ENCODE data around the gene CDC73. TPM values are rescaled to one million over a fixed set of nuclear protein-coding genes. Genes with fewer than 3 reads are reported as not detected.
"Not testable (repeated sequence)": the region's sequence is repeated elsewhere in the genome, so short reads cannot be mapped to it uniquely, and the experiment has no call there.

Gene CDC73
- total RNA-seq, 1 donor from 2014 or later: 71.1 TPM

- Mint-ChIP-seq H3K9me3 (peaks cover 32% of the 10 kb centered on the region), H3K27me3 (ENCODE audit: low read depth) (no peaks in the 10 kb centered on the region), H3K27ac (peak overlapping the region; percentile 57), H3K4me1 (peaks cover 5% of the 10 kb centered on the region), H3K36me3 (peaks cover 52% of the 10 kb centered on the region), H3K4me3 (no peak overlapping the region)
- DNase-seq (ENCODE audit: low spot score in 2 of 2, unreplicated experiment in 2 of 2): no peak
- no peak for TF ChIP-seq CTCF (IDR thresholded peaks at IDR 0.05; ENCODE audit: unreplicated experiment)
Measured at GRCh38 chr1:193222056-193222615, 100.3 kb downstream of the CDC73 start.

GRCh38 chr1:193229136-193229535, 107.3 kb downstream of the CDC73 start:
- Mint-ChIP-seq H3K27ac (no peak overlapping the region), H3K27me3 (ENCODE audit: low read depth) (no peaks in the 10 kb centered on the region), H3K4me1 (no peaks in the 10 kb centered on the region), H3K4me3 (no peak overlapping the region), H3K9me3 (peaks cover 25% of the 10 kb centered on the region), H3K36me3 (peaks cover 42% of the 10 kb centered on the region)
- TF ChIP-seq CTCF (IDR thresholded peaks at IDR 0.05; ENCODE audit: unreplicated experiment): no peak
- no peak for DNase-seq (ENCODE audit: low spot score in 2 of 2, unreplicated experiment in 2 of 2)

GRCh38 chr1:193231146-193231545, 109.3 kb downstream of the CDC73 start:
- not testable (repeated sequence) for H3K27me3 Mint-ChIP-seq (ENCODE audit: low read depth); H3K4me3 Mint-ChIP-seq

GRCh38 chr1:193234530-193234929, 112.7 kb downstream of the CDC73 start:
- DNase-seq (ENCODE audit: low spot score in 2 of 2, unreplicated experiment in 2 of 2): no peak
- no peaks in the 10 kb centered on the region for H3K4me1 Mint-ChIP-seq
- H3K27ac Mint-ChIP-seq: no peak overlapping the region
- H3K27me3 Mint-ChIP-seq (ENCODE audit: low read depth): no peaks in the 10 kb centered on the region
- no peak for TF ChIP-seq CTCF (IDR thresholded peaks at IDR 0.05; ENCODE audit: unreplicated experiment)
- peaks cover 44% of the 10 kb centered on the region for H3K36me3 Mint-ChIP-seq
- H3K9me3 Mint-ChIP-seq: peaks cover 3% of the 10 kb centered on the region
- H3K4me3 Mint-ChIP-seq: no peak overlapping the region

More at GRCh38 chr1:193231146-193231545, 109.3 kb downstream of the CDC73 start:
- not testable (repeated sequence) for H3K4me1 Mint-ChIP-seq; DNase-seq (ENCODE audit: low spot score in 2 of 2, unreplicated experiment in 2 of 2)
- Mint-ChIP-seq H3K9me3 (peaks cover 14% of the 10 kb centered on the region), H3K36me3 (peaks cover 38% of the 10 kb centered on the region), H3K27ac (peak overlapping the region; percentile 9)

GRCh38 chr1:193237381-193237978, 115.6 kb downstream of the CDC73 start:
- Mint-ChIP-seq H3K27me3 (ENCODE audit: low read depth) (no peaks in the 10 kb centered on the region), H3K9me3 (peaks cover 8% of the 10 kb centered on the region), H3K4me1 (no peaks in the 10 kb centered on the region), H3K27ac (no peak overlapping the region), H3K36me3 (peaks cover 66% of the 10 kb centered on the region), H3K4me3 (no peak overlapping the region)
- no peak for DNase-seq (ENCODE audit: low spot score in 2 of 2, unreplicated experiment in 2 of 2)
- TF ChIP-seq CTCF (IDR thresholded peaks at IDR 0.05; ENCODE audit: unreplicated experiment): no peak

GRCh38 chr1:193240609-193241008, 118.8 kb downstream of the CDC73 start:
- no peak for TF ChIP-seq CTCF (IDR thresholded peaks at IDR 0.05; ENCODE audit: unreplicated experiment)
- Mint-ChIP-seq H3K4me3 (no peak overlapping the region), H3K27ac (peak overlapping the region; percentile 22), H3K27me3 (ENCODE audit: low read depth) (no peaks in the 10 kb centered on the region), H3K36me3 (peaks cover 70% of the 10 kb centered on the region), H3K4me1 (no peaks in the 10 kb centered on the region), H3K9me3 (peaks cover 16% of the 10 kb centered on the region)
- DNase-seq (ENCODE audit: low spot score in 2 of 2, unreplicated experiment in 2 of 2): no peak
